Measurements from ENCODE around the gene TSHR.

DNA sequence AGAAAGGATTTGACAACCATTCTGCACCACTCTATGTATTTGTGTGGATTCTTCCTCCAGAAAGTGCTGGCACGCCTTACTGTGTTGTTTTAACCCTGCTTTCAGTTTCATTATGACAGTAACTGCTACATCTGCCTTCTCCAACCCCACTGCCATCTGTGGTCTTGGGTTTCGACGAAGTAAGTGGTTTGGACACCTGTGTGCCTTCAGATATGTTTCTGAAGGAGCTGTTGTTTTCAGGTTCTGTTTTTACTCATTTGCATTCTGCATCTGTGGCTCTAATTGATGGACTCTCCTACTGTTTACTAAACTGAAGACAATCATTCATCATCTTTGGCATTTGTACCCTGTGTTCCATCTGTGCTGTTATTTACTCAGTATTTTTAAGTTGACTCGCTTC, 4.1 kb downstream of the TSHR start:
- no peak for TF ChIP-seq EGR1 (IDR thresholded peaks at IDR 0.05; ENCODE audit: low read depth)
- TF ChIP-seq, protein P1, sequence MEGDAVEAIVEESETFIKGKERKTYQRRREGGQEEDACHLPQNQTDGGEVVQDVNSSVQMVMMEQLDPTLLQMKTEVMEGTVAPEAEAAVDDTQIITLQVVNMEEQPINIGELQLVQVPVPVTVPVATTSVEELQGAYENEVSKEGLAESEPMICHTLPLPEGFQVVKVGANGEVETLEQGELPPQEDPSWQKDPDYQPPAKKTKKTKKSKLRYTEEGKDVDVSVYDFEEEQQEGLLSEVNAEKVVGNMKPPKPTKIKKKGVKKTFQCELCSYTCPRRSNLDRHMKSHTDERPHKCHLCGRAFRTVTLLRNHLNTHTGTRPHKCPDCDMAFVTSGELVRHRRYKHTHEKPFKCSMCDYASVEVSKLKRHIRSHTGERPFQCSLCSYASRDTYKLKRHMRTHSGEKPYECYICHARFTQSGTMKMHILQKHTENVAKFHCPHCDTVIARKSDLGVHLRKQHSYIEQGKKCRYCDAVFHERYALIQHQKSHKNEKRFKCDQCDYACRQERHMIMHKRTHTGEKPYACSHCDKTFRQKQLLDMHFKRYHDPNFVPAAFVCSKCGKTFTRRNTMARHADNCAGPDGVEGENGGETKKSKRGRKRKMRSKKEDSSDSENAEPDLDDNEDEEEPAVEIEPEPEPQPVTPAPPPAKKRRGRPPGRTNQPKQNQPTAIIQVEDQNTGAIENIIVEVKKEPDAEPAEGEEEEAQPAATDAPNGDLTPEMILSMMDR (IDR thresholded peaks at IDR 0.05 in 2 of 3, conservative IDR thresholded peaks at IDR 0.05 in 1 of 3; ENCODE audit: borderline replicate concordance in 1 of 3, insufficient read depth in 1 of 3, low read depth in 2 of 3, low read length in 2 of 3) = no peak
- TF ChIP-seq POLR2A (IDR thresholded peaks at IDR 0.05; ENCODE audit: borderline replicate concordance, extremely low read depth, insufficient read depth, insufficient read length) = no peak
- TF ChIP-seq RAD21 (IDR thresholded peaks at IDR 0.05; ENCODE audit: low read depth) = no peak

Measured in HCT116 (cell line).